Amniotic epithelial cell (primary cell): ENCODE data around the gene PDRG1.
"Not testable (repeated sequence)": the region's sequence is repeated elsewhere in the genome, so short reads cannot be mapped to it uniquely, and the experiment has no call there.

Experiments used
- DNase-seq: peaks from one replicate; pipeline ENCODE4 v3.0.0-alpha.2; 2010; ENCODE audit warnings: low read depth

The PDRG1 gene

DNA sequence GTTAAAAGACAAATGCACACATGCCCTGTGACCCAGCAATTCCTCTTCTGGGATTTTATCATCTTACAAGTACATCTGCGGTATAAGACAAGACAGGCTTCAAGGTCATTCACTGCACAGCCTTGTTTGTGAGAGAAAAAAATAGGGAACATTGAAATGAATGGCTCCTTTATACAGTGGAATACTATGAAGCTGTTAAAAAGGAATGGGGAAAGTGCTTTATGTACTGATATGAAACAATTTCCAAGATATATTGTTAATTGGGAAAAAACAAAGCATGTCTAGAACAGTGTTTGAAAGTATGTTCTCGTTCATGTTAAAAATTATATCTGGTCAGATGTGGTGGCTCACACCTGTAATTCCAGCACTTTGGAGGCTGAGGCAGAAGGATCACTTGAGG, 25.4 kb downstream of the PDRG1 start:
- DNase-seq = no peak

DNA sequence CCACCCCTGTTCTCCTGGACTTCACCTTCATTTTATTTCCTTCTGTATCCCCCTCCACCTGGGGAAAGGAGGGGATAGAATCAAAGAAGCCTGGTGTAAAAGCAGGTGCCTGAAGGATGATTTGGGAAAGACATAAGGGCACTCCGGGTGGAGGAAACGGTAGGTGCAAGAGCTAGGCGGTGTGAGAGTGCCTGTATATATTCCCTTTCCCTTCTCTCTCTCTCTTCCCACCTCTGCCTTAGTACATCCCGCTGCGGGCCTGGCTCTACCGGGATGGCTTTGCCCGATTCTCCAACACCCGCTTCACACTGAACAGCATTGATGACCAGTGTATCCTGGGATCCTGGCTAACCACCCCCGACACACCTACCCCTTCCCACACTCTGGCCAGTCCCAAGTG, 26.2 kb downstream of the PDRG1 start:
- DNase-seq = no peak

DNA sequence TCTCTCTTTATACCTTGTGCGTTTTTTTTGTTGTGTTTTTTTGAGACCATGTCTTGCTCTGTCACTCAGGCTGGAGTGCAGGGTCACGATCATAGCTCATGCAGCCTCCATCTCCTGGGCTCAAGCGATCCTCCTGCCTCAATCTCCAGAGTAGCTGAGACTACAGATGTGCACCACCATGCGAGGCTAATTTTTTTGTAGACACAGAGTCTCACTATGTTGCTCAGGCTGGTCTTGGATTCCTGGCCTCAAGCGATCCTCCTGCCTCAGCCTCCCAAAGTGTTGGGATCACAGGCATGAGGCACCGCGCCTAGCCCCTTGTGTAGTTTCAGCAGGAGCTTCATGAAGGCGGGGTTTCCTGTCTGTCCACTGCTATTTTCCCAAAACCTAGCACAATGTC, 27.3 kb downstream of the PDRG1 start:
- no peak for DNase-seq

DNA sequence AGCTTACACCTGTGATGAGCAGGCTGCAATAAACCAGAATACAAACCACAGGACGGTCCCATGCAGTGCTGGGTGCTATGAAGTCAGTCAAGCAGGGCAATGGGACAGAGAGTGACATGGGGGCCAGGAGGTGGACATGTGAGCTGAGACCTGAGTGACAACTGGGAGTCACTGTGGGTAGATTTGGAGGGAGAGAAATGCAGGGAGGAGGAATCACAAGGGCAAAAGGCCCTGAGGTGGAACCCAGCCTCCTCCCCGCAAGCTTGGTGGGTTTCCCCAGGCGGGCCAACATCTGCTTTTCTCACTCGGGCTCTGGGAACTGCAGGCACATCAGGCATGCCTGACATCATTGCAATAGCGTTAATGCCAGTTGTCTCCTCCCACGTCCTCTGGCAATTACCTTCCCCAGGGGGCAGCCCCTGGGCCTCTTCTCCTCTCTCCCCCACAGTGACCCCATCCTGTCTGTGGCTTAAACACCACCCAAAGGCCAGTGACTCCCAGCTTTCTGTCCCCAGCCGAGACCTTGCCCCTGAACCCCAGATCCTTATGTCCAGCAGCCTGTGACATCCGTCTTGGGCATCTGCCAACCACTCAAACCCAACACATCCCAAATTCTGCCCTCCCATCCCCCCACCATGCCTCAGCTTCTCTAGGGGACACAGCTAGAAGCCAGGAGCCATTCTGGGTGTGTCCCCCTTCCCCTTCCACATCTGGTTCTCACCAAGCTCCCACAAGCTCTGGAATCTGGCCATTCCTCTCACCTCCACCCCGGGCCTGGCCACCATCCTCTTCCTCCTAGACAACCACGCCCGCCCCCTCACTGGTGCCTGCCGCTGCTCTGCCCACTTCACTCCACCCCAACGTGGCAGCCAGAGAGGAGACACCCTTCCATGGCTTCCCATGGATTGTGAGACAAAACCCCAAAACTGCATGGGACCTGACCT, 28.2 kb downstream of the PDRG1 start:
- no peak for DNase-seq

DNA sequence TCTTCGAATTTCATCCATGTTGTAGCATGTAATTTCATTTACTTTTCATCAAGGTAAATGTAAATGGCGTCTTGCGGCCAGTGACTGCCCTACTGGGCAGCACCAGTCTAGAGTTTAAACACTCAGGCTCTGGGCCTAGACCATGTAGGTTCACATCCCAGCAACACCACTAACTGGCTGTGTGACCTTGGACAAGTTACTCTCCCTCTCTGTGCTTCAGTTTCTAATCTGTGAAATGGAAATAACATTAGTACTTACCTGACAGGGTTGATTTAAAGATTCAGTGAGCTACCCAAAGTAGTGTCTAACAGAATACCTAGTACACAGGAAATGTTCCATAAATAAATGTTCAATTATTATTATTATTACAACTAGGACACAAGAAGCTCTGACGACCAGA, 29.3 kb downstream of the PDRG1 start:
- DNase-seq = no peak

DNA sequence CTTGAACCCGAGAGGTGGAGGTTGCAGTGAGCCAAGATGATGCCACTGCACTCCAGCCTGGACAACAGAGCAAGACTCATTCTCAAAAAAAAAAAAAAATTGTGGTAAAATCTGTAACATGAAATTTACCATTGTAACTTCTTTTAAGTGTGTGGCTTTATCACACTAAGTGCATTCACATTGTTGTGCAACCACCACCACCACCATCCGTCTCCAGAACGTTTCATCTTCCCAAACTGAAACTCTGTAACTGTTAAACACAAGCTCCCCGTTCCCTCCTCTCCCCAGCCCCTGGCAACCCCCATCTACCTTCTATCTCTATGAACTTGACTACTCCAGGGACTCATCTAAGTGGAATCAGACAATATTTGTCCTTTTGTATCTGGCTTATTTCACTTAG, 29.7 kb downstream of the PDRG1 start:
- DNase-seq = no peak

DNA sequence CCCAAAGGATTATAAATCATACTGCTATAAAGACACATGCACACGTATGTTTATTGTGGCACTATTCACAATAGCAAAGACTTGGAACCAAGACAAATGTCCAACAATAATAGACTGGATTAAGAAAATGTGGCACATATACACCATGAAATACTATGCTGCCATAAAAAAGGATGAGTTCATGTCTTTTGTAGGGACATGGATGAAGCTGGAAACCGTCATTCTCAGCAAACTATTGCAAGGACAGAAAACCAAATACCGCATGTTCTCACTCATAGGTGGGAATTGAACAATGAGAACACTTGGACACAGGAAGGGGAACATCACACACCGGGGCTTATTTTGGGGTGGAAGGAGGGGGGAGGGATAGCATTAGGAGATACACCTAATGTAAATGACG, 30.4 kb downstream of the PDRG1 start:
- not testable (repeated sequence) for DNase-seq

DNA sequence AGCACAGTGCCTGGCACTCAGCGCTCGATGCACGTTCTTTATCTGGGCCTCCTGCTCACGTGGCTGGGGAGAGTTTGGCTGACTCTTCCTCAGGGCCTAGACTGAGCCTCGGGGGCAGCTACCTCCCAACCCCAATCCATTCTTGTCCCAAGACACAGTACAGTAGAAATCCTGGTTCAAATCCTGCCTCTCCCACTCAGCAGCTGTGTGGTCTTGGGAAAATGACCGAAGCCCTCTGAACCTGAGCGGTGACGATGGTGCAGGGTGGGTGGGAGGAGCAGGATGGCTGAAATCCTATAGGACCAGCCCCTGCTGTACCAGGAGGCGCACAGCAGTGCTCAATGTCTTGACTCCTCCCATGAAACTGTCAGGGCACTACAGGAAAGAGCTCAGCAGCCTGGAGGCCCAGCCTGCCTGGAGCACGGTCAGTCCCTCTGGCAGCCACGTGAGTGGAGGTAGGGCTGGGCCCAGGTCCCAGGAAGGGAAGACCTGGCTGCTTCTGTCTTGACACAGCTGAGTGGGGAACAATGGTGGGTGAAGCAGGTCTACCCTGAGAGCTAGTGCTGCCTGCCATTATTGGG, 31.5 kb downstream of the PDRG1 start:
- DNase-seq = no peak

DNA sequence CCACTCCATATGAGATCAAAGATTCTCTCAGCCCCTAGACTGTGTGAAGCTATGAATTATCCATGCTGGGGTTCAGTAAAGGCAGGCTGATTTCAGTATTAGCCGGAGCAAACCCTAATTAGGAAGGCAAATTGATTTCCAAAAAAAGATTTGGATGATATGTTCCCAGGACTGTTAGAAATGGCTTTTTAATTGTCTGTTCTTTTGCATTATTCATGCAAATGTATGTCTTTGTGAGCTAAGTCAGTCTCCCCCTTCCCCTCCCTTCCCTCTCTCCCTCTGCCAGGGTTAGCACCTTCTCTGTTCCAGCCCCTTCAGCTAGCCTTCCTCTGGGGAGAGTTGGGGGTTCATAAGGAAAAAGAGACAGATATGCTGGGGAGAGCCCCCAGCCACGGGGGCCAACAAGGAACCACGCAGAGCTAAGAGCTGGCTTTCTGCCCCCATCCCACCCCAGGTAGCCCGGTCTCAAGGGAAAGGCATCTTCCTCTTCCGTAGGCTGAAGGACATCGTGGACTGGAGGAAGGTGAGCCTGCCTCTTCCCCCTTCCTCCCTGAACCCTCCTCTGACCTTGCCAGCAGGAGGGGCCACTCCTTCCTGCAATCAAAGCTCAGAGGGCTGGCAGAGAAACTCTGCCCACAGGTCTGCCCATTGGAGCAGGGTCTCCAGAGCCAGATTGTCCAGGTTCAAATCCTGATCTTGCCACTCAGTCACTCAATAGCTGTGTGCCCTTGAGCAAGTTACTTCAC, 32.3 kb downstream of the PDRG1 start:
- DNase-seq = no peak

DNA sequence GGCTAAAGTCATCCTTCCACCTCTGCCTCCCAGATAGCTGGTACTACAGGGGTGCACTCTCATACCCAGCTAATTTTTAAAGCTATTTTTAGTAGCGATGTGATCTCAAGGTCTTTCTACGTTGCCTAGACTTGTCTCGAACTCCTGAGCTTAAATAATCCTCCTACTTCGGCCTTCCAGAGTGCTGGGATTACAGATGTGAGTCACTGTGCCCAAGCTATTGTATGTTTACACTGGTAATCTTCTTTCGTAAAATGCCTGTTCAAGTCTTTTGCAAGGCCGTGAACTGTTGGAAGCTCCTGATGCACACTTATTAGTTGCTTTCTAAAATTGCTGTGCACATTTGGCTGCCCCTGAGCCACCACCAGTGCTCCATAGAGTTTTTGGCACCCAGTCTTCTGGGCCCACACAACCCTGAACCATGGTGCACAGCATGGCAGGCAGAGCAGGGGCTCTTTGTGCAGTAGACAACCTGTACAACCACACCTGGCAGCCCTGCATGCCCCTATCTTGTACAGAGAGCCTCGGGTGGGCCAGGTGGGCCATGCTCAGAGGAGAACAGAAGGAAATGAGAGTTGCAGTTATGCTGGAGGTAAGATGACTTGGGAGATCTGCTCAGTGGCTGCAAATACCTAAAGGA, 33.3 kb downstream of the PDRG1 start:
- DNase-seq = peak; percentile 46

DNA sequence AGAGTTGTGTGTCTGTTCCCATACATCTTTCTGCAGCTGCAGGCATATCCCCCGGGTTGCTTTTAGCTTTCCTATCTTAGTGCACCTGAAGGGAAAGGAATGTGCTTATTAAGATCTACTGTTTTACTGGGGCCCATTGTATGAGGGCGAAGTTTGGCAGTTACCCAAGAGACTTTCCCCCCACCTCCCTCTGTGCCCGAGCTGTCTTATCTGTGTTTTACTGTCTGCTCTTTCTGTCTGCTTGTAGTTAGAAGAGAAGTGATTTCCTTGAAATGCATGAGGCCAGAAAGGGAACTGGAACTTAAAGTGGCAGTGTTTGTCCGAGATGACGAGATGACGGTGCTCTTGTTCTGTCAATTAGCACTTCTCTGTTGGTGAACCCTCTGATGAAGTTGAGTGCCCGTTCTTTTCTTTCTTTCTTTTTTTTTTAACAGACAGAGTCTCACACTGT, 33.9 kb downstream of the PDRG1 start:
- not testable (repeated sequence) for DNase-seq

DNA sequence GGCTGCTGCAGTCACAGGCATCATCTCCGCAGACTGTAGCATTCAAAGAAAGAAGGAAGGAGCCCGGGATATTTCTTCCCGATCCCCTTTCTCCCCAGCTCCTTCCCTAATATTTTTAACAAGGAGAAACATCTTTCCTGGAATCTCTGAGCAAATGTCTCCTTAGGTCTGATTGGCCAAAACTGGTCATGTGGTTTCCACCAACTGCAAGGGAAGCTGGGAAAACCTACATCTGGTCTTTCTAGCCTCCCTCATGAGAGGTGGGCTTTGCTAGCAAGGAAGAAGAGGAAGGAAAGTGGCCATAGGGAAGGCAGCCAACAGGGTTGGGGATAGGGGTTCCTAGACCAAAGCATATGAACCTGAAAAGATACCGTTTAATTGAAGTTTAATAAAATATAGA, 35.1 kb downstream of the PDRG1 start:
- no peak for DNase-seq

DNA sequence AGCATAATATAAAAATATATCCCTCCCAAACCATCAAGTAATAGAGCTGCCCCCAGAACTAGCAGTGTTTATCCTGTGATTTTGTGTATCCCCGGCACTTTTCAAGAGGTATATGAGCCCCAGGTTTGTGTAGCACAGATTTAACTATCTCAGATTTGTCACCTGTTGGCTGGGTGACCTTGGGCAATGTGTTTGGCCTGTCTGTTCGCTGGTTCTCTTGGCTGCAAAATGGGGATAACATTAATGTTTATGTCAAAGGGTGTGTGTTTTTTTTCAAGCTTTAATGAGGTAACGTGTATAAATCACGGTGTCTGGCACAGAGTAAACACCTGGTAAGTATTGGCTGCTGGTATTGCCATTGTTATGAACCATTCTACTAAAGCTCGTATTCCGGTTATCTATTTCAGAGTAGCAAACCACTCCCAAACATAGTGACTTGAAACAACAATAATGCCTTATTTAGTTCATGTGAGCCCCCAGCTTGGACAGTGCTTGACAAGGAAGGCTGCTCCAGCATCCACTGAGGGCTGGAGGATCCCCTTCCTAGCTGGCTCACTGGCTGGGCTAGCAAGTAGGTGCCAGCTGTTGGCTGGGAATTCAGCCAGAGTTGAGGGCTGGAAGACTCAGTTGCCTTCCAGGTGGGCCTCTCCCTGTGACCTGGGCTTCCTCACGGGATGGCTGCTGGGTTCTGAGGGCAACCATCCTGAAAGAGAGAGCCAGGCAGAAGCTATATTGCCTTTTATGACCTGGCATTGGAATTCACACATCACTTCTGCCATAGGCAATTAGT, 36.2 kb downstream of the PDRG1 start:
- no peak for DNase-seq

DNA sequence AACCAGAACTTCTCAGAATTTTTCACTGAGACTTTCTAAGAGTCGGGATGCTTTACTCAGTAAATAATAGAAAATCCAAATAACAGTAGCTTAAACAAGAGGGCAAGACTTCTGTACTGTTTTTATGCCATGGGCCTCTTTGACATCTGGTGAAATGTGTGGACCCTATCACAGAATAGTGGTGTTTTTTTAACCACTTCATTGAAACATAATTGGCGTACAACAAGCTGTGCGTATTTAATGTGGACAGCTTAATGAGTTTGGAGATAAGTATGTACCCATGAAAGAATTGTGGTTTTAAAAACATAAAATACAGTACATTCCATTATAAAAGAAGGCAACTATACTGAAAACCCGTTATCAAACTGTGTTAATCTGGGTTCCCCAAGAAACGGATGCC, 37.7 kb downstream of the PDRG1 start:
- DNase-seq = no peak

DNA sequence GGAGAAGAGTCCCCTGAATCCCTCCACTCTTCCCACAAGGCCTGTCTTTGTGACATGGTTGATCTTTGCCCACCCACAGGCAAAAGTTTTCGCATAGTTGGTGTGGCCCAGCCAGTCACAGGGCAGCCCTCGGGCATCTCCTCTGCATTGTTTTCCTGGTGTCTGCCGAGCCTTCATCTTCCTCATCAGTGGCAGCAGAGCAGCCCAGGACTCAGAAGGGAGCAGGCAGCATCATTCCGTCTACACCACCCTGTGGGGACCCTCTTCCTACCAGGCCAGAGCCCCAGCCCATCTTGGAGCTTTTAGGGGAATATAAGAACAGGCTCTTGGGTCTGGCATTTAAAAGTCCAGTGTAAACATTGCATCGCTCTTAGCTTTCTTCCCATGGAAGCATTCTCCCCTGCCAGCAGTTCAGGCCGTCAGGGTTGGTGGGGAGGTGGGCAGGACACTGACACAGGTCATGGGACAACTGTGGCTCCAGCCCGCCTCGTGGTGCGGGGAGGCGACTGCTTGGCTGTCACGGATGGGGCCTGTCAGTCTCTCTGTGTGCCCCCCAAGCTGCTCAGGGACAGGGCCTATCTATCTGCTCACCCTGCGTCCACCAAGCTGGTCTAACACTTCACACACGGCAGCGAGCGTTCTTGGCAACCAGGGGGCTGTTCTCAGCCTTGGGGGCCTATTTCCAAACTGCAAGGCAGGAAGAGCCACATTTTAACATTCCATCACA, 38.3 kb downstream of the PDRG1 start:
- no peak for DNase-seq

DNA sequence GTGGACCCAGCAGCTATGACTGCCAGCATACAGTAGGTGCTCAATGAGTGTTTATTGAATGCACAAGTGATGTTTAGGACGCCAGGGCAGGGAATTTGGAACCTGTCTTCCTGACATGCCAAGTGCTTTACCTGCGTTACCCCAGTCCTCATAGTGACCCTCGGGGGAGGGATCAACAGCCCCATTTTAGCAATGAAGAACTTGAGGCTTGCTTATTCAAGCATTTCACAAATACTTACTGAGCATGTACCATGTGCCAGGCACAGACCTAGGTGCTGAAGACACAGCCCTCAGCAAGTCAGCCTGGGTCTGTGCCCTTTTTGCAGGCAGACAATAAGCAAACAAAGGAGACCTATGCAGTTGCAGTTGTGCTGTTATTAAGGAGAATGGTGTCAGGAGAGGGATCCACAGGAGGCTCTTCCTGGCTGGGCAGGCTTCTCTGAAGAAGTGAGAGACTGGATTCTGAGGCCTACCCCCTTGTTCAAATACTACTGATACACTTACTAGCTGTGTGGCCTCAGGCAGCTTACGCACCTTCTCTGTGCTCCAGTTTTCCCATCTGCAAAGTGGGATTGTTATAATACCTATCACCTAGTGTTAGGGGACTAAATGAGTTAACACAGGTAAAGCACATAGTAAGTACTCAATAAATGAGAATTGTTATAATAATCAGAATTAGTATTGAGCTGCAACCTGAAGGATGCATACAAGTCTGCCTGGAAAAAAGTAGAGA, 41.6 kb downstream of the PDRG1 start:
- no peak for DNase-seq

DNA sequence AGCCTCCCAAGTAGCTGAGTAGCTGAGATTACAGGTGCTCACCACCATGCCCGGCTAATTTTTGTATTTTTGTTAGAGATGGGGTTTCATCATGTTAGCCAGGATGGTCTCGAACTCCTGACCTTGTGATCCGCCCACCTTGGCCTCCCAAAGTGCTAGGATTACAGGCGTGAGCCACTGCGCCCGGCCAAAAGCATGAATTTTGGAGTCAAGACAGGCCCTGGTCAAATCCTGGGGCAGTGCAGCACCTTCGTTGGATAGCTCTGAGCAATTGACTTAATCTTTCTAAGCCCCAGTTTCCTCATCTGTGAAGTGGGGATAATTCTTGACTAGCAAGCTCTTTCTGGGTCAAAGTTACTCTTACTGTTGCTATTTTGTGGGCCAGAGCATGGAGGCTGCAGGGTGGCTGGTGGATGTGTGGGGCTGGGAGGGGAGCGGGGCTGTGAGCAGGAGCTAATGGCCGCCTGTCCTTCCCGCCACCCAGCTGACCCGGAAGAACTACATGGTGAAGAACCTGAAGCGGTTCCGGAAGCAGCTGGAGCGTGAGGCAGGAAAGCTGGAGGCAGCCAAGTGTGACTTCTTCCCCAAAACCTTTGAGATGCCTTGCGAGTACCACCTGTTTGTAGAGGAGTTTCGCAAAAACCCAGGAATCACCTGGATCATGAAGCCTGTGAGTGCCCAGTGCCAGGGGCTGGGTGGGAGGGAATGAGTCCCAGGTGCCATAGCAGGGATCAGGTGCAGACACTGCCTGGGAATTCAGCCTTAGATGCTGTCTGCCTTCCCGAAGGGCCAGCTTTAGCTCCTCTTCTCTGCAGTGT, 42.4 kb downstream of the PDRG1 start:
- DNase-seq = no peak

DNA sequence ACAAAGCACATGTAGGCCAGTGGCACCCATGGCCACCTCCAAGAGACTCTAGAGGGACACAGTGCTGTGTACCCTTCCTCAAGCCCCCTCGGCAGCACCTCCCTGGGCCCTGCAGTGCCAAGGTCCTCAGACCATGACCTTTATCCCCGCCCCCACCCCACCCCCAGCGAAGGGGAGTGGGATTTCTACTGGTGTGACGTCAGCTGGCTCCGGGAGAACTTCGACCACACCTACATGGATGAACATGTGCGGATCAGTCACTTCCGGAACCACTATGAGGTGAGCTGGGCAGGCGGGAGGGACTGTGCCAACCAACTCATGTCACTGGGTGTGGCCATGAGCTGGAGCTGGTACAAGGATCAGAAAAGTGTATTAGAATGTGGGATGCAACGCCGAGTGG, 43.4 kb downstream of the PDRG1 start:
- no peak for DNase-seq

DNA sequence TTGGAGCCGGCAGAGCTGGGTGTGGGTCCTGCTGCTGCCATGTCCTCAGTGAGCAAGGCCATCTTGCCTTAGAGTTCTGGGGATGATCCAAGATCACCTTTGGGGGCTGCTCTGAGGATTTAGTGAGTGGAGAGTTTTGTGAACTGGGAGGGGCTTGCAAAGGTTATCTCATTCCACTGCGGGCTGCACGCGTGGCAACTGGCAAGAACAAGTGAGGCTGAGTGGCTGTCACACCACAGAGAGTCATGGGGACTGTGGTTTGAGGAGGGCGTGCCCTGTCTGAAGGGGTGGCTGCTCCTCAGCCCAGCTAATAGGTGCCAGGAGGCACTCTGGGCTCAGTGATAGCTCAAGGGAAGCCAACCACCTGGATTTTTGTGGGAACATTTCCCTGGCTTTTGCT, 43.8 kb downstream of the PDRG1 start:
- no peak for DNase-seq
